HUES48 (cell line): ENCODE results near the gene SPRYD7.
"Not testable (repeated sequence)": the region's sequence is repeated elsewhere in the genome, so short reads cannot be mapped to it uniquely, and the experiment has no call there.

Experiments
- H3K27ac ChIP-seq: one replicate; pipeline ENCODE4 v1.7.0; 2013; ENCODE audit warnings: low read depth, low read length, inconsistent platforms
- H3K27me3 ChIP-seq: 2 replicates; pipeline ENCODE4 v1.6.1; 2013; ENCODE audit warnings: mild to moderate bottlenecking, low read length; ENCODE audit not compliant: control insufficient read depth, insufficient read depth
- H3K36me3 ChIP-seq: 2 replicates; pipeline ENCODE4 v1.6.1; 2013; ENCODE audit warnings: low read length; ENCODE audit not compliant: control insufficient read depth, insufficient read depth
- H3K4me1 ChIP-seq: 2 replicates; pipeline ENCODE4 v1.6.1; 2013; ENCODE audit warnings: mild to moderate bottlenecking, low read length; ENCODE audit not compliant: control insufficient read depth, insufficient read depth
- H3K4me3 ChIP-seq: 2 replicates; pipeline ENCODE4 v1.5.1; 2013; ENCODE audit warnings: mild to moderate bottlenecking, low read depth, low read length
- H3K9ac ChIP-seq: 2 replicates; pipeline ENCODE4 v1.6.1; 2013; ENCODE audit warnings: mild to moderate bottlenecking, low read depth, low read length, moderate library complexity
- H3K9me3 ChIP-seq: 2 replicates; pipeline ENCODE4 v1.6.1; 2013; ENCODE audit warnings: low read length; ENCODE audit not compliant: control insufficient read depth, insufficient read depth

The SPRYD7 gene

GRCh38 chr13:49954674-49955455, 18.7 kb upstream of the SPRYD7 start:
- Histone ChIP-seq H3K27ac (no peak overlapping the region), H3K9me3 (no peaks in the 10 kb centered on the region), H3K36me3 (no peaks in the 10 kb centered on the region), H3K27me3 (no peaks in the 10 kb centered on the region), H3K4me1 (no peaks in the 10 kb centered on the region), H3K4me3 (no peak overlapping the region), H3K9ac (no peak overlapping the region)

- H3K27me3 ChIP-seq, result no peaks in the 10 kb centered on the region
- no peaks in the 10 kb centered on the region for H3K36me3 ChIP-seq
- no peaks in the 10 kb centered on the region for H3K9me3 ChIP-seq
- H3K27ac ChIP-seq, result no peak overlapping the region
- no peak overlapping the region for H3K9ac ChIP-seq
- H3K4me1 ChIP-seq, result no peaks in the 10 kb centered on the region
- H3K4me3 ChIP-seq, result no peak overlapping the region
Measured at GRCh38 chr13:49953560-49953959, 17.4 kb upstream of the SPRYD7 start.

DNA sequence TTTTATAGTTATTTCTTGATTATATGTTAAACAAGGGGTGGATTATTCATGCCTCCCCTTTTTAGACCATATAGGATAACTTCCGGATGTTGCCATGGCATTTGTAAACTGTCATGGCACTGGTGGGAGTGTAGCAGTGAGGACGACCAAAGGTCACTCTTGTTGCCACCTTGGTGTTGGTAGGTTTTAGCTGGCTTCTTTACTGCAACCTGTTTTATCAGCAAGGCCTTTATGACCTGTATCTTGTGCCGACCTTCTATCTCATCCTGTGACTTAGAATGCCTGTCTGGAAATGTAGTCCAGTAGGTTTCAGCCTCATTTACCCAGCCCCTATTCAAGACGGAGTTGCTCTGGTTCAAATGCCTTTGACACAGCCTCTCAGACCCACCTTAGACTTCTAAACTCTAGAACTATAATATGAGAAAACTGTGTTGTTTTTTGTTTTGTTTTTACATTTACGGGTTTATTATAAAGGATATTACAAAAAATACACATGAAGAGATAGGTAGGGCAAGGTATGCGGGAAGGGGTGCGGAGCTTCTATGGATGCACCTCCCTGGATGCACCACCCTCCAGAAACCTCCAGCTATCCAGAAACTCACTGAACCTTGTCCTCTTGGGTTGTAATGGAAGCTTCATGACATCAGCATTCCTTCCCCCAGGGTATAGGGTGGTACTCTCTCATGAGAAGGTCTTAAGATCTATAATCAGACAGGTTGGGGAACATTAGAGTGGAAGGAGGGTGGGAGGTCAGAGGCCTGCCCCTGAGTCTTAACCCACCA, 15.8 kb upstream of the SPRYD7 start:
- Histone ChIP-seq H3K27me3 (no peaks in the 10 kb centered on the region), H3K9me3 (no peaks in the 10 kb centered on the region), H3K9ac (no peak overlapping the region), H3K4me3 (no peak overlapping the region), H3K4me1 (no peaks in the 10 kb centered on the region), H3K27ac (no peak overlapping the region), H3K36me3 (no peaks in the 10 kb centered on the region)

DNA sequence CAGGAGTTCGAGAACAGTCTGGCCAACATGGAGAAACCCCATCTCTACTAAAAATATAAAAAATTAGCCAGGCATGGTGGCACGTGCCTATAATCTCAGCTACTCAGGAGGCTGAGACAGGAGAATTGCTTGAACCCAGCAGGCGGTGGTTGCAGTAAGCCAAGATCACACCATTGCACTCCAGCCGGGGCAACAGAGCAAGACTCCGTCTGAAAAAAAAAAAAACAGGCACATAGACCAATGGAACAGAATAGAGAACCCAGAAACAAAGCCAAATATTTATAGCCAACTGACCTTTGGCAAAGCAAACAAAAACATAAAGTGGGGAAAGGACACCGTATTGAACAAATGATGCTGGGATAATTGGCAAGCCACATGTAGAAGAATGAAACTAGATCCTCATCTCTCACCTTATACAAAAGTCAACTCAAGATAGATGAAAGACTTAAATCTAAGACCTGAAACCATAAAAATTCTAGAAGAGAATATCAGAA, 12.7 kb upstream of the SPRYD7 start:
- not testable (repeated sequence) for H3K27me3 ChIP-seq

GRCh38 chr13:49939321-49939720, 3.2 kb upstream of the SPRYD7 start:
- Histone ChIP-seq H3K4me1 (peaks cover 3% of the 10 kb centered on the region; the same call in 1 of the 2 replicates), H3K9me3 (no peaks in the 10 kb centered on the region), H3K36me3 (no peaks in the 10 kb centered on the region), H3K27ac (no peak overlapping the region), H3K9ac (no peak overlapping the region), H3K27me3 (peaks cover 14% of the 10 kb centered on the region; the same call in 1 of the 2 replicates), H3K4me3 (no peak overlapping the region)

More for the DNA sequence above, 12.7 kb upstream of the SPRYD7 start:
- not testable (repeated sequence) for H3K27ac ChIP-seq, H3K4me1 ChIP-seq, H3K9me3 ChIP-seq, H3K4me3 ChIP-seq, H3K36me3 ChIP-seq, H3K9ac ChIP-seq

DNA sequence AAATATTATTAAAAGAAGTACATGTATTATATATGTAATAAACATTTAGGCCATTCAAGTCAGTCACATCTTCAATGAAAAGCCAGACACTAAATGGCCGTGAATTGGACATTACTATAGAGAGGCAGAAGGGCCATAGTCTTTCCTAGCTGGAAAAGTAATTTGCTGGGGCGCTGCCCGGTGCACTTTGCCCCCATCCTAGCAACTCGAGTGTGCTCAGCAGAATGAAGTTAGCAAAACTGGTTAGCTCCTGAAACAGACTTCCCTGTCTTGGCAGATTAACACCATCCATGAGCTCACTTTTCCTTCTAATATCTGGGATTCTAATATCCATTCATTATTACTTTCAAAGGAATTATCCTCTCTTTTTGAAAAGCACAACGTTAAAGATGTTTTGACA, 2.8 kb upstream of the SPRYD7 start:
- Histone ChIP-seq H3K9me3 (no peaks in the 10 kb centered on the region), H3K4me3 (no peak overlapping the region), H3K27me3 (peaks cover 14% of the 10 kb centered on the region; the same call in 1 of the 2 replicates), H3K27ac (no peak overlapping the region), H3K4me1 (peaks cover 3% of the 10 kb centered on the region; the same call in 1 of the 2 replicates), H3K36me3 (no peaks in the 10 kb centered on the region), H3K9ac (no peak overlapping the region)

DNA sequence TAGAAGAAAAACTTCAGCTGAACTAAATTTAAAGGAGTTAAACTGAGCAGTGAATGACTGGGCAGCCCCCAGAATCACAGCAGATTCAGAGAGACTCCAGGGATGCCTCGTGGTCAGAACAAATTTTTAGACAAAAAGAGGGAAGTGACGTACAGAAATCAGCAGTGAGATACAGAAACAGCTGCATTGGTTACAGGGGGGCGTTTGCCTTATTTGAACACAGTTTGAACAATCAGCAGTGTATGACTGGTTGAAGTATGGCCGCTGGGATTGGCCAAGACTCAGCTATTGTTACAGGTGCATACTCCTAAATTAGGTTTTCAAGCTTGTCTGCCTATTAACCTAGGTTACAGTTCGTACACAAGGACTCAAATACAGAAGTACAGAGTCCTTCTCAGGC, 2.2 kb upstream of the SPRYD7 start:
- Histone ChIP-seq H3K9ac (no peak overlapping the region), H3K27ac (no peak overlapping the region), H3K4me3 (no peak overlapping the region), H3K4me1 (peaks cover 3% of the 10 kb centered on the region; the same call in 1 of the 2 replicates), H3K36me3 (no peaks in the 10 kb centered on the region), H3K9me3 (no peaks in the 10 kb centered on the region), H3K27me3 (peaks cover 14% of the 10 kb centered on the region; the same call in 1 of the 2 replicates)

GRCh38 chr13:49936968-49937273, 781 bp upstream of the SPRYD7 start:
- Histone ChIP-seq H3K4me1 (peaks cover 3% of the 10 kb centered on the region; the same call in 1 of the 2 replicates), H3K36me3 (no peaks in the 10 kb centered on the region), H3K27me3 (peaks cover 14% of the 10 kb centered on the region; the same call in 1 of the 2 replicates), H3K9ac (no peak overlapping the region), H3K27ac (no peak overlapping the region), H3K4me3 (peak overlapping the region; percentile 89), H3K9me3 (no peaks in the 10 kb centered on the region)

DNA sequence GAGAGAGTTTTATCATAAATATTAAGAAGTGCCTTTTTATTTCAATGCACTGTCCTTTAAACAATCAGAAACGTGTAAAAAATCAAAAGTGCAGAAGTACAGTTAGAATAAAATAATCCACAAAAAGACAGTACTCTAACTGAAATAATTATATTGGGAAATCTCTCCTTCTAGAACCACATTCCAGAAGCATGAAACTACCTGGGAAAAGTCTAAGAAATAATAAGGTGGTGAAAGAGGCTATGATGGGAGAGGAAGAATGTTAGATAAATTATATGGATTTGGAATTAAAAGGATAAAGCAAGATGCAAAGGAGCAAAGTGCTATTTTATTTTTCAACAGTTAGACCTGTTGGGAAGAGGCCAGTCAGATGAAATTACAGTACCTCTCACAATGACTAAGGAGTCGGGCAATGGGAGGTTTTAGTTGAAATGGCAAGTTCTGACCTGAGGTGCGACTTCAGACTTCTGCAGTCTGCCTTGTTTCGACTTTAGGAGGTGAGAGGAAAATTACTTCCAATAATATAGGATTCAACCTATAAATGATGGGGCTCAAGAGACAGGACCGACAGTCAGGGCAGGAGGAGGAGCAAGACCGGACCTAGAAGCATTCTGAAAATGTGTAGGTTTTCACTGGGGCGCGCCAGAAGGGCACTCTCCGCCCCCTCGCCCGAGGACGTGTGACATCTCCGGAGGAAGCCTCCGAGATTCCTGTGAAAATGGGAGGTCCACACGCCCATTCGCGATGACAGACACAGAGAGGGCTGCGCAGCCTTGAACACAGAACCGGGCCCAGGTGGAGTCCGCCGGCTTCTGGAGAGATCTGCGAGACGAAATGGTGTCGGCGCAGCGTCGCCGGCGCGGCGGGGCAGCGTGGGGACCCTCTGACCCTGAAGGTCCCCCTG, 717 bp downstream of the SPRYD7 start:
- peaks cover 14% of the 10 kb centered on the region; the same call in 1 of the 2 replicates for H3K27me3 ChIP-seq
- H3K4me1 ChIP-seq, result peaks cover 3% of the 10 kb centered on the region; the same call in 1 of the 2 replicates
- H3K9me3 ChIP-seq, result no peaks in the 10 kb centered on the region
- H3K9ac ChIP-seq, result peak overlapping the region; percentile 49; the same call in 1 of the 2 replicates
- no peaks in the 10 kb centered on the region for H3K36me3 ChIP-seq
- H3K4me3 ChIP-seq, result peak overlapping the region; percentile 94
- H3K27ac ChIP-seq, result no peak overlapping the region

GRCh38 chr13:49933511-49933910, 2.6 kb downstream of the SPRYD7 start:
- H3K27me3 ChIP-seq, result peaks cover 14% of the 10 kb centered on the region; the same call in 1 of the 2 replicates
- H3K4me1 ChIP-seq, result peaks cover 3% of the 10 kb centered on the region; the same call in 1 of the 2 replicates
- H3K27ac ChIP-seq, result no peak overlapping the region
- no peaks in the 10 kb centered on the region for H3K36me3 ChIP-seq
- no peaks in the 10 kb centered on the region for H3K9me3 ChIP-seq
- no peak overlapping the region for H3K9ac ChIP-seq
- H3K4me3 ChIP-seq, result no peak overlapping the region
